VCaP (cell line): ENCODE measurements around the gene OPN3.

Source experiments
- H3K27ac ChIP-seq: fragments of 450-650 bp; 2 replicates; pipeline ENCODE4 v1.5.1; 2017
- CTCF ChIP-seq: fragments of 450-650 bp; conservative IDR thresholded peaks from 2 replicates; pipeline ENCODE4 v1.5.1; 2017; ENCODE audit warnings: mild to moderate bottlenecking, moderate library complexity

The OPN3 gene

GRCh38 chr1:241598249-241598648 lies 41.9 kb downstream of the OPN3 start:
- H3K27ac ChIP-seq, result no peak overlapping the region
- no peak for TF ChIP-seq CTCF

- H3K27ac ChIP-seq, result no peak overlapping the region
- TF ChIP-seq CTCF, result no peak
Measured at GRCh38 chr1:241596633-241597032, 43.5 kb downstream of the OPN3 start.

- H3K27ac ChIP-seq, result no peak overlapping the region
- TF ChIP-seq CTCF, result no peak
Measured at GRCh38 chr1:241593186-241593585, 47.0 kb downstream of the OPN3 start.

GRCh38 chr1:241592273-241592958 lies 47.8 kb downstream of the OPN3 start:
- no peak for TF ChIP-seq CTCF
- no peak overlapping the region for H3K27ac ChIP-seq

- TF ChIP-seq CTCF, result no peak
- H3K27ac ChIP-seq, result no peak overlapping the region
Measured at GRCh38 chr1:241591736-241592135, 48.4 kb downstream of the OPN3 start.

- no peak overlapping the region for H3K27ac ChIP-seq
- no peak for TF ChIP-seq CTCF
Measured at GRCh38 chr1:241591317-241591716, 48.9 kb downstream of the OPN3 start.

- H3K27ac ChIP-seq, result no peak overlapping the region
- no peak for TF ChIP-seq CTCF
Measured at GRCh38 chr1:241590719-241591118, 49.5 kb downstream of the OPN3 start.
